K562 (cell line): ENCODE measurements around the gene REX1BD. TPM values are rescaled to one million over a fixed set of nuclear protein-coding genes. Genes with fewer than 3 reads are reported as not detected.
A peak's percentile ranks its signal among the peaks of the same experiment; 100 is the strongest.

Experiments used
- ATAC-seq: fragments of 200-7000 bp; cut with Tn5 transposase; 3 replicates; pipeline ENCODE4 v1.9.1; 2020; ENCODE audit warnings: moderate library complexity
- BruUV-seq: library from RNA; stranded (reverse); fragments of 400-500 nt; replicated peaks from 2 replicates; lab custom pipeline; 2021; lab: Mats Ljungman, UMichigan
- CTCF ChIA-PET: fragments of 300-600 bp; formaldehyde crosslinking; extraction: SDS; loops from one replicate; lab custom pipeline; 2021; ENCODE audit warnings: low intra/inter-chr PET ratio; lab: Yijun Ruan, JAX
- POLR2A ChIA-PET: fragments of 300-600, 350-650 bp; sonication (Branson Sonifier 250); formaldehyde crosslinking; extraction: SDS; loops from one replicate; lab custom pipeline; 2021; ENCODE audit warnings: antibody characterized with exemption, inconsistent platforms; lab: Yijun Ruan, JAX
- DNase-seq, 4 experiments: peaks; one replicate each; pipeline versions ENCODE4 v3.0.0 to v3.0.0-alpha.2; 2011 to 2018; ENCODE audit warnings: low spot score in 3 of 4, mixed read lengths in 3 of 4; ENCODE audit errors: extremely low read depth in 1 of 4
- FAIRE-seq: peaks from 2 replicates; lab custom pipeline; 2011; peaks lifted over from hg19 to GRCh38; lab: Jason Lieb, UNC
- H2AFZ ChIP-seq: 2 replicates; pipeline ENCODE4 v1.6.0; 2011; ENCODE audit warnings: low read depth, low read length, control low read depth, inconsistent platforms
- H3K27ac ChIP-seq: fragments of 200-600 bp; 3 replicates; pipeline ENCODE4 v1.8.0; 2011; ENCODE audit warnings: low read depth, mild to moderate bottlenecking, control low read depth, inconsistent platforms, low read length, moderate library complexity, mixed read lengths; ENCODE audit errors: extremely low read depth
- H3K27me3 ChIP-seq, 2 experiments: fragments of 300-600 bp in 1 of 2; 2 replicates in 1 of 2; 3 replicates in 1 of 2; pipeline versions ENCODE4 v1.6.0 to v1.8.0; 2011; ENCODE audit warnings: inconsistent platforms in 2 of 2, low read length in 2 of 2, mild to moderate bottlenecking in 1 of 2, mixed read lengths in 1 of 2, moderate library complexity in 1 of 2; ENCODE audit not compliant: control insufficient read depth in 2 of 2, insufficient read depth in 2 of 2
- H3K36me3 ChIP-seq: fragments of 300-600 bp; 3 replicates; pipeline ENCODE4 v1.8.0; 2011; ENCODE audit warnings: mild to moderate bottlenecking, low read length, inconsistent platforms; ENCODE audit not compliant: control insufficient read depth, insufficient read depth
- H3K4me1 ChIP-seq, 2 experiments: fragments of 200-600 bp in 1 of 2; replicated peaks in 1 of 2; 2 replicates in 1 of 2; 3 replicates in 1 of 2; pipeline versions ENCODE4 v1.5.1 to v1.8.0; 2011; ENCODE audit warnings: inconsistent platforms in 2 of 2, low read length in 2 of 2, mild to moderate bottlenecking in 1 of 2, mixed read lengths in 1 of 2, moderate library complexity in 1 of 2; ENCODE audit not compliant: control insufficient read depth in 2 of 2, insufficient read depth in 2 of 2
- H3K4me2 ChIP-seq: 2 replicates; pipeline ENCODE4 v1.6.1; 2011; ENCODE audit warnings: low read length, control low read depth, inconsistent platforms, mixed read lengths; ENCODE audit not compliant: insufficient read depth
- H3K4me3 ChIP-seq: fragments of 200-600 bp; sonication (generic), shearing (Covaris generic); 2 replicates; pipeline ENCODE4 v1.5.1; 2016; ENCODE audit warnings: control low read depth, inconsistent platforms
- H3K79me2 ChIP-seq: fragments of 200-600 bp; 3 replicates; pipeline ENCODE4 v1.8.0; 2011; ENCODE audit warnings: low read length, inconsistent platforms; ENCODE audit not compliant: control insufficient read depth, insufficient read depth
- H3K9ac ChIP-seq, 2 experiments: 2 replicates each; pipeline versions ENCODE4 v1.6.0 to v1.6.1; 2011; ENCODE audit warnings: low read depth in 2 of 2, low read length in 2 of 2, control low read depth in 1 of 2, inconsistent platforms in 1 of 2, mild to moderate bottlenecking in 1 of 2, mixed read lengths in 1 of 2; ENCODE audit not compliant: insufficient read depth in 1 of 2
- H3K9me1 ChIP-seq: one replicate; pipeline ENCODE4 v1.6.0; 2011; ENCODE audit warnings: inconsistent platforms, mild to moderate bottlenecking, low read length, moderate library complexity; ENCODE audit not compliant: control insufficient read depth, insufficient read depth
- H3K9me3 ChIP-seq: replicated peaks from 2 replicates; pipeline ENCODE4 v1.5.1; 2011; ENCODE audit warnings: low read depth, low read length, inconsistent platforms; ENCODE audit not compliant: control insufficient read depth, insufficient read depth
- H4K20me1 ChIP-seq: replicated peaks from 2 replicates; pipeline ENCODE4 v1.6.1; 2011; ENCODE audit warnings: low read length, inconsistent platforms, mixed read lengths; ENCODE audit not compliant: control insufficient read depth, insufficient read depth
- CCNT2 ChIP-seq: IDR thresholded peaks from 2 replicates; pipeline ENCODE4 v1.6.1; 2011; ENCODE audit warnings: borderline replicate concordance, low read depth, mild to moderate bottlenecking, moderate library complexity, mixed read lengths, low read length; ENCODE audit not compliant: insufficient read length; ENCODE audit errors: extremely low read depth
- MNT ChIP-seq, 2 experiments: fragments of 450-650 bp; conservative IDR thresholded peaks; 2 replicates each; pipeline ENCODE4 v1.6.1; 2017; ENCODE audit warnings: mild to moderate bottlenecking in 2 of 2, moderate library complexity in 2 of 2
- RFX1 ChIP-seq: fragments of 450-650 bp; IDR thresholded peaks from 2 replicates; pipeline ENCODE4 v1.6.1; 2016; ENCODE audit warnings: mild to moderate bottlenecking, moderate library complexity
- ZNF445 ChIP-seq: fragments of 250-450 bp; sonication (Bioruptor Pico); IDR thresholded peaks from 2 replicates; pipeline ENCODE4 v1.4.0; 2020; ENCODE audit warnings: low read depth, mild to moderate bottlenecking, moderate library complexity
- WGBS: fragments of 100-300 bp; shearing (Covaris generic); methylation state at CpG from one replicate; pipeline ENCODE4 v1.1.6; 2016; ENCODE audit warnings: low coverage, mixed read lengths; ENCODE audit not compliant: insufficient coverage; ENCODE audit errors: missing lambda C conversion rate; 5-methylcytosine and 5-hydroxymethylcytosine counted together
- in situ Hi-C: fragments of 300-500 bp; cut with MboI; formaldehyde crosslinking; loops from 4 replicates; pipeline ENCODE4 v1.15.0; 2018; ENCODE audit warnings: inconsistent platforms, mixed read lengths
- intact Hi-C: fragments of 100-400 bp; cut with micrococcal nuclease; formaldehyde crosslinking; loops from 2 replicates; pipeline ENCODE4 v1.14.2; 2022
- polyA plus RNA-seq, 8 experiments: library from polyadenylated mRNA; depleted of rRNA in 4 of 8; stranded (reverse) in 5 of 8; unstranded in 3 of 8; fragments of >200 nt; fragmentation: Nextera tagmentation in 2 of 8; fragmentation: Illumina TruSeq in 1 of 8; extraction: Ambion mirVana in 2 of 8; extraction: Trizol in 1 of 8; gene quantifications; 2 replicates each; pipeline versions ENCODE4 v1.2.1 to v1.2.3, GENCODE V29; 2011 to 2014; ENCODE audit warnings: inconsistent platforms in 1 of 8, missing spikeins in 1 of 8
- total RNA-seq, 7 experiments: library from RNA; depleted of rRNA in 6 of 7; stranded (reverse); fragments of >200 nt in 6 of 7; fragmentation: Illumina TruSeq in 2 of 7; extraction: Trizol in 2 of 7; gene quantifications; 2 replicates each; pipeline versions ENCODE4 v1.2.1 to v1.2.3, GENCODE V29; 2011 to 2021; ENCODE audit warnings: low replicate concordance in 1 of 7

Gene REX1BD
- total and polyA plus RNA-seq, 9 of the 15 experiments (the other 6 are each of a cell fraction or from before 2014, with no cell fraction given) = 1.9 to 136 (median 13.8) TPM

- in situ Hi-C loops = no loop called here
- POLR2A ChIA-PET = interaction anchor here (0.8 kb wide), 1 partner anchor 21 kb away, joined by 3 read pairs; no protein-coding TSS in a partner anchor
- intact Hi-C loops = no loop called here
- CTCF ChIA-PET = no interaction called here
- no peak overlapping the region for H3K27ac ChIP-seq
- no peaks in the 10 kb centered on the region for H3K9me3 ChIP-seq
- no peak overlapping the region for H3K4me3 ChIP-seq
- H3K4me1 ChIP-seq = no peaks in the 10 kb centered on the region; a peak in 2 of 5 replicates
- H2AFZ ChIP-seq = no peak overlapping the region
- no peaks in the 10 kb centered on the region; the same call in 1 of the 2 replicates for H4K20me1 ChIP-seq
- no peak overlapping the region for H3K4me2 ChIP-seq
- no peaks in the 10 kb centered on the region for H3K36me3 ChIP-seq
- WGBS = 22% methylated on average over 2 of the region's 2 CpGs
- no peak overlapping the region for H3K9ac ChIP-seq
- no peaks in the 10 kb centered on the region for H3K79me2 ChIP-seq
- no peak for ATAC-seq
- BruUV-seq = no TSS peak
- DNase-seq = no peak
- peaks cover 18 to 66% of the 10 kb centered on the region in 2 experiments; a peak in 4 of 5 replicates for H3K27me3 ChIP-seq
- no peaks in the 10 kb centered on the region for H3K9me1 ChIP-seq
- FAIRE-seq = no peak
- no peak for TF ChIP-seq CCNT2
- no peak for TF ChIP-seq MNT (conservative IDR thresholded peaks at IDR 0.05)
- TF ChIP-seq ZNF445 = no peak
- TF ChIP-seq RFX1 = peak; percentile 78
Measured at GRCh38 chr19:18626906-18627305, 38.3 kb downstream of the REX1BD start.
